AG04450 (cell line): ENCODE results near the gene ALDOC. TPM values are rescaled to one million over a fixed set of nuclear protein-coding genes. Genes with fewer than 3 reads are reported as not detected.

Experiments used
- CTCF ChIA-PET: fragments of 300-600, 350-600 bp; formaldehyde crosslinking; extraction: SDS; loops from one replicate; lab custom pipeline; 2022; ENCODE audit warnings: antibody characterized with exemption, inconsistent platforms; lab: Charles Lee
- POLR2A ChIA-PET: fragments of 350-600 bp; formaldehyde crosslinking; extraction: SDS; loops from one replicate; lab custom pipeline; 2021; ENCODE audit warnings: antibody characterized with exemption, inconsistent platforms; lab: Yijun Ruan, JAX
- DNase-seq: peaks from one replicate; pipeline ENCODE4 v3.0.0-alpha.2; 2011; ENCODE audit warnings: low read depth, low spot score
- H3K27ac ChIP-seq: one replicate; pipeline ENCODE4 v1.5.1; 2012; ENCODE audit warnings: low read depth, low read length, control low read depth
- H3K27me3 ChIP-seq: one replicate; pipeline ENCODE4 v1.6.0; 2012; ENCODE audit warnings: low read length; ENCODE audit not compliant: control insufficient read depth, insufficient read depth
- H3K4me3 ChIP-seq: 2 replicates; pipeline ENCODE4 v1.5.1; 2011; ENCODE audit warnings: mild to moderate bottlenecking, low read depth, low read length, control low read depth
- H3K9me3 ChIP-seq: 2 replicates; pipeline ENCODE4 v1.5.1; 2012; ENCODE audit warnings: low read length; ENCODE audit not compliant: control insufficient read depth, insufficient read depth
- polyA plus RNA-seq: library from polyadenylated mRNA; depleted of rRNA; stranded (reverse); fragments of >200 nt; gene quantifications from 2 replicates; pipeline ENCODE4 v1.2.3, GENCODE V29; 2011
- TF ChIP-seq, protein P1 (sequence below): IDR thresholded peaks from 2 replicates; pipeline ENCODE4 v1.5.1; 2011; ENCODE audit warnings: low read depth, low read length, control low read depth, inconsistent platforms

ALDOC gene
- polyA plus RNA-seq, 1 experiment, result 46.3 TPM

- POLR2A ChIA-PET, result no interaction called here
- TF ChIP-seq, protein P1, sequence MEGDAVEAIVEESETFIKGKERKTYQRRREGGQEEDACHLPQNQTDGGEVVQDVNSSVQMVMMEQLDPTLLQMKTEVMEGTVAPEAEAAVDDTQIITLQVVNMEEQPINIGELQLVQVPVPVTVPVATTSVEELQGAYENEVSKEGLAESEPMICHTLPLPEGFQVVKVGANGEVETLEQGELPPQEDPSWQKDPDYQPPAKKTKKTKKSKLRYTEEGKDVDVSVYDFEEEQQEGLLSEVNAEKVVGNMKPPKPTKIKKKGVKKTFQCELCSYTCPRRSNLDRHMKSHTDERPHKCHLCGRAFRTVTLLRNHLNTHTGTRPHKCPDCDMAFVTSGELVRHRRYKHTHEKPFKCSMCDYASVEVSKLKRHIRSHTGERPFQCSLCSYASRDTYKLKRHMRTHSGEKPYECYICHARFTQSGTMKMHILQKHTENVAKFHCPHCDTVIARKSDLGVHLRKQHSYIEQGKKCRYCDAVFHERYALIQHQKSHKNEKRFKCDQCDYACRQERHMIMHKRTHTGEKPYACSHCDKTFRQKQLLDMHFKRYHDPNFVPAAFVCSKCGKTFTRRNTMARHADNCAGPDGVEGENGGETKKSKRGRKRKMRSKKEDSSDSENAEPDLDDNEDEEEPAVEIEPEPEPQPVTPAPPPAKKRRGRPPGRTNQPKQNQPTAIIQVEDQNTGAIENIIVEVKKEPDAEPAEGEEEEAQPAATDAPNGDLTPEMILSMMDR, result no peak
- H3K27me3 ChIP-seq, result no peaks in the 10 kb centered on the region
- CTCF ChIA-PET, result no interaction called here
- no peaks in the 10 kb centered on the region for H3K9me3 ChIP-seq
- no peak overlapping the region for H3K27ac ChIP-seq
- no peak for DNase-seq
- no peak overlapping the region for H3K4me3 ChIP-seq
These were observed 7.7 kb upstream of the ALDOC start for GRCh38 chr17:28584434-28584833.

DNA sequence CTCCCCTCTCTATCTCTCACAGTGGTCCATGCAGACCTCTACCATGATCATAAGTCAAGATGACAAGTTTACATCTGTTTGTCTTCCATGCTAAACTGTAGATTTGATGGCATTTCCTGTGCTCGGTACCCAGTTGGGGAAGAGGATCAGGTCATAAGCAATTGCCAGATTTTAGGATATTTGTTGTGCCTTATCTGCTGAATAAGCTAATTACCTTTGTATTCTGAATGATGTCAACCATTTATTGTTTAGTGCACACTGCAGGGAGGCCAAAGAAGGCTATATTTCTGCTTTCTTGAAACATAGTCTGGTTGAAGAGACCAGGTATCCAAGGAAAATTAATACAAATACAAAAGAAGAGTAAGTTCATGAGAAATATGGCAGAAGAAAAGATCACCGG is 5.8 kb upstream of the ALDOC start:
- ChIA-PET CTCF (no interaction called here), POLR2A (no interaction called here)
- Histone ChIP-seq H3K27me3 (no peaks in the 10 kb centered on the region), H3K9me3 (no peaks in the 10 kb centered on the region), H3K27ac (no peak overlapping the region), H3K4me3 (no peak overlapping the region)
- no peak for DNase-seq
- TF ChIP-seq, protein P1, result no peak

DNA sequence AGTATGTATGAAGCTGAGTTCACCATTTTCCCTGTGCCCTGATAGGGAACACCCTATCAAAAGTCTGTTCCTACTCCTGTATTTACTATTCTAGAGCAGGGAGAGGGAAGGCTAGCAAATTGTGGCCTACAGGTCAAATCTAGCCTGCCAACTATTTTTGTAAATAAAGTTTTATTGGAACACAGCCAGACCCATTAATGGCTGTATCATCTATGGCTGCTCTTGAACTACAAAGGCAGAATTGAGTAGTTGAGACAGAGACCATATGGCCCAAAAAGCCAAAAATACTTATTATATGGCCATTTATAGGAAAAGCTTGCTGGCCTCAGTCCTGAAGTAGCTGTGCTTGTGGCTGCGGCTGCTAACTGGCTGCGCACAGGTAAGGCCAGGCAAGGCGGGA is 4.3 kb upstream of the ALDOC start:
- H3K9me3 ChIP-seq, result no peaks in the 10 kb centered on the region; the same call in 1 of the 2 replicates
- no peaks in the 10 kb centered on the region for H3K27me3 ChIP-seq
- ChIA-PET POLR2A (no interaction called here), CTCF (no interaction called here)
- no peak for DNase-seq
- no peak overlapping the region for H3K27ac ChIP-seq
- no peak overlapping the region for H3K4me3 ChIP-seq
- TF ChIP-seq, protein P1, result no peak

- DNase-seq, result no peak
- no peak overlapping the region for H3K4me3 ChIP-seq
- POLR2A ChIA-PET, result no interaction called here
- no peak overlapping the region for H3K27ac ChIP-seq
- CTCF ChIA-PET, result no interaction called here
- no peaks in the 10 kb centered on the region; the same call in 1 of the 2 replicates for H3K9me3 ChIP-seq
- no peaks in the 10 kb centered on the region for H3K27me3 ChIP-seq
- TF ChIP-seq, protein P1, result no peak
These were observed 2.8 kb upstream of the ALDOC start for GRCh38 chr17:28579526-28579925.

DNA sequence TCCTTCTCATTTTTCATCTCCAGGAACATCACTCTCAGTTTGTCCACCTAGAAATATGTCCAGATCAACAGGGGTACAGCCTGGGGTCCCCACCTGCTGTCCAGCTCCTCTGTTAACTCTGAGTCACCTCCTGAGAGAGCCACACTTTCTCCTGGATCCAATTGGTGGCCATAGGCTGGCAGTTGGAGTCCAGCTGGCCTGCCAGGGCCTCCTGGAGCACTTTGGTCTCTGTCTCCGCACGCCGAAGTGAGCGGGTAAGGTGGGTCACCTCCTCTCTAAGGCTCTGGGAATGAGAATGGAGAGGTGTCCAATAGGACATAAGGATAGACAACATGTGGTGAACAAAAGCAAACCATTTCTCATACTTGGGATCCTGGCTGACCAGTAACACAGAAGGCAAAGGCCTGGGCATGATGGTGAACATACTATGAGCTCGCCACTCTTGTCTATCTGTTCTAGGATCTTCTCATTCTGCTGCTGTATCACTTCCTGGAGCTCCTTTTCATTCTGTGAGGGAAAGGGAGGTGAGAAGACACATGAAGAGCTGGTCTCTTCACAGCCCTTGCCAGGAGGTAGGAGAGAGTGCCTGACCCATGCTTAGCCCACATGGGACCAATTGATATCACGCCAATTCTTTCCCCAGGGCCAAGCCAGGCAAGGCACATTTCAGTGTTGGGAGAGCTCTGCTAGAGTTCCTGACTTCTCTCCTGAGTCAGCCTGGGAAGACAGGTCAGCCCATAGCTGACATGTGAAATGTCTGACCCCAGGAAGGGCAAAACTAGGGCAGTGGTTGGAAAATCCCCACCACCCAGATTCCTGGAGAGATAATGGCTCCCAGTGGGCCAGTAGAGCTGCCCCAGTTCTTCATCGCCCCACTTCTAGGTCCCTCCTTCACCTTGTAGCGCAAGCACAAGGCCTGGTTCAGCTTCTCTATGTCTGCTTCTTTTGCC is 1.8 kb upstream of the ALDOC start:
- POLR2A ChIA-PET, result no interaction called here
- no peaks in the 10 kb centered on the region for H3K27me3 ChIP-seq
- TF ChIP-seq, protein P1, result no peak
- no peak overlapping the region for H3K27ac ChIP-seq
- no peaks in the 10 kb centered on the region; the same call in 1 of the 2 replicates for H3K9me3 ChIP-seq
- CTCF ChIA-PET, result no interaction called here
- no peak overlapping the region for H3K4me3 ChIP-seq
- DNase-seq, result no peak
